Measurements from ENCODE around the gene SPATA2L. TPM values are rescaled to one million over a fixed set of nuclear protein-coding genes. Genes with fewer than 3 reads are reported as not detected.

SPATA2L gene
- total RNA-seq, 1 donor from 2014 or later, result 12.1 TPM

DNA sequence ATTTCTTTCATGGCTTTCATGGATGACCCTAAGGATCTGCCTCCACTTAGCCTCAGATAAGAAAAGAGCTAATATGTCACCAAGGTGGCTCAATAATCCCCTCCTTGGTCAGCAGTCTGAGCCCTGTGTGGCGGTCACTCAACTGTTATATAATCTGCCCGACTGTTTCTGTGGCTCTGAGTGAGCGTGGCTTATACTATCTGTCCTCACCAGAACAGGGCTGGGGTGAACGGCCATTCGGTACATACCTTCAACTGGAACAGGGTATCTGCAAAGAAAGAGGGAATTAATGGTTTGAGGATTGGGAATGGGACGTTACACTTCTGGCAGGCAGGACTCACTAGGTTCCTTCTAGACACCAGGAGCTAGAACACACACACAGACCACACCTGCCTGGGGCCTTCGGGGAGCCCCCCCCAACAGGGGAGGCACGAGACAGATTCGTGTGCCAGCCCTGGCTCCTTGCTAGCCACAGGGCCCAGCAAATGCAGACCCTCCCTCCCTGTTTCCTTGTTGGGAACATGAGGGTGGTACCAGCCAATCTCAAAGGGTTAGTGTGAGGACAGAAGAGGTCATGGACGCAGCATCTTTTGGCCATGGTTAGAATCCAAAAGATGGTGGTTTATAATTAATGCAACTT lies 47.7 kb downstream of the SPATA2L start:
- H3K36me3 ChIP-seq (ENCODE audit: control insufficient read depth, insufficient read depth, low read length), result peaks cover 6% of the 10 kb centered on the region
- no peak for DNase-seq (ENCODE audit: low read depth)
- H3K4me3 ChIP-seq (ENCODE audit: low read depth, low read length), result no peak overlapping the region
- TF ChIP-seq, protein P1, sequence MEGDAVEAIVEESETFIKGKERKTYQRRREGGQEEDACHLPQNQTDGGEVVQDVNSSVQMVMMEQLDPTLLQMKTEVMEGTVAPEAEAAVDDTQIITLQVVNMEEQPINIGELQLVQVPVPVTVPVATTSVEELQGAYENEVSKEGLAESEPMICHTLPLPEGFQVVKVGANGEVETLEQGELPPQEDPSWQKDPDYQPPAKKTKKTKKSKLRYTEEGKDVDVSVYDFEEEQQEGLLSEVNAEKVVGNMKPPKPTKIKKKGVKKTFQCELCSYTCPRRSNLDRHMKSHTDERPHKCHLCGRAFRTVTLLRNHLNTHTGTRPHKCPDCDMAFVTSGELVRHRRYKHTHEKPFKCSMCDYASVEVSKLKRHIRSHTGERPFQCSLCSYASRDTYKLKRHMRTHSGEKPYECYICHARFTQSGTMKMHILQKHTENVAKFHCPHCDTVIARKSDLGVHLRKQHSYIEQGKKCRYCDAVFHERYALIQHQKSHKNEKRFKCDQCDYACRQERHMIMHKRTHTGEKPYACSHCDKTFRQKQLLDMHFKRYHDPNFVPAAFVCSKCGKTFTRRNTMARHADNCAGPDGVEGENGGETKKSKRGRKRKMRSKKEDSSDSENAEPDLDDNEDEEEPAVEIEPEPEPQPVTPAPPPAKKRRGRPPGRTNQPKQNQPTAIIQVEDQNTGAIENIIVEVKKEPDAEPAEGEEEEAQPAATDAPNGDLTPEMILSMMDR (IDR thresholded peaks at IDR 0.05; ENCODE audit: insufficient read depth, low read length, severe bottlenecking), result no peak
- no peak for FAIRE-seq
- no peaks in the 10 kb centered on the region for H3K27me3 ChIP-seq (ENCODE audit: control insufficient read depth, insufficient read depth, low read length)

DNA sequence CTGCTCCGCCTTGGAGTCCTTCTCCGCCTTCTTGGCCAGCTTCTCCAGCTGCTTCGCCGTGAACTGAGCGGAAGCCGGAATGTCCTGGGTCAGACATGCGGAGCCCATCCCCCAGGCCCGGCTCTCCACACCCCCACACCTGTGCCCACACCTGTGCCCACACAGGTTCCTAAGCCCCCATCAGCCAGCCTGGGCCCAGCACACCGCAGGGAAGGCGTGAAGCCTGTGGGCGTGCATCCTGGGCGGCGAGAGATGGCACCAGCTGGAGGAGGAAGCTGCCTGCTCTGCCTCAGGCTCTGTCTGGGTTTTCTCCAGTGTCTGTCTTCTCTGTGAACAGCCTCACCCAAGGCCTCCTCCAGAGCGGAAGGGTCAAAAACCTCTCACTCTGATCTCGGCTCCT lies 49.9 kb downstream of the SPATA2L start:
- DNase-seq (ENCODE audit: low read depth), result no peak
- peaks cover 12% of the 10 kb centered on the region for H3K36me3 ChIP-seq (ENCODE audit: control insufficient read depth, insufficient read depth, low read length)
- TF ChIP-seq, protein P1 (IDR thresholded peaks at IDR 0.05; ENCODE audit: insufficient read depth, low read length, severe bottlenecking), result no peak
- no peaks in the 10 kb centered on the region for H3K27me3 ChIP-seq (ENCODE audit: control insufficient read depth, insufficient read depth, low read length)
- no peak overlapping the region for H3K4me3 ChIP-seq (ENCODE audit: low read depth, low read length)
- FAIRE-seq, result no peak

DNA sequence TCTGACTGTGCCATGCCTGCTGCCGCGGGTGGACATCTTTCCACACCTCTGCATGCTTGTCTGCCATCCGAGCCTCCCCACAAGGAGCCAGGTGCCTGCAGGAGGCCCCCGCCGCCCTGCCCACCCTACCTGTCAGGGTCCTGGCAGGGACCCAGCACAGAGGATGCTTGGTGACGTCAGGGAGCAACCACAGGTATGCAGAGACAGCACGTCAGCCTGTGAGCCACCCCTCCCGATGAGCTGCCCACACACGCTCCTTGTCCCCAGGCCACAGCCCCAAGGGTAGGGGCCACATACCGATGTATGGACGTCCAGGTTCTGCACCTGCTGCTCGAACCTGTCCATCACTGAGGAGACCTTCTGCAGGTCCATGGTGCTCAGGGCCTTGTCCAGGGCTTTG lies 54.6 kb downstream of the SPATA2L start:
- TF ChIP-seq, protein P1 (IDR thresholded peaks at IDR 0.05; ENCODE audit: insufficient read depth, low read length, severe bottlenecking), result no peak
- FAIRE-seq, result no peak
- no peaks in the 10 kb centered on the region for H3K27me3 ChIP-seq (ENCODE audit: control insufficient read depth, insufficient read depth, low read length)
- peak; percentile 70 for DNase-seq (ENCODE audit: low read depth)
- peaks cover 17% of the 10 kb centered on the region for H3K36me3 ChIP-seq (ENCODE audit: control insufficient read depth, insufficient read depth, low read length)
- H3K4me3 ChIP-seq (ENCODE audit: low read depth, low read length), result no peak overlapping the region

Other genes with a start within 250 kb of the SPATA2L start
- 64.5 and 84.2 TPM in 2 replicates for gene ANKRD11, start 211.1 kb downstream of the SPATA2L start, total RNA-seq
- gene SPG7, start 193.3 kb downstream of the SPATA2L start, total RNA-seq, result 63.1 and 73.2 TPM in 2 replicates
- gene RPL13, start 141.0 kb downstream of the SPATA2L start, total RNA-seq, result 4,140 and 4,913 TPM in 2 replicates
- 0.38 and 1.1 TPM in 2 replicates for gene CPNE7, start 125.9 kb downstream of the SPATA2L start, total RNA-seq
- 0.26 TPM in 1 of 2 replicates, not detected in the other for gene DPEP1, start 88.1 kb downstream of the SPATA2L start, total RNA-seq
- gene CHMP1A, start 44.0 kb downstream of the SPATA2L start, total RNA-seq, result 101 and 162 TPM in 2 replicates
- 1.3 and 2.3 TPM in 2 replicates for gene SPATA33, start 43.9 kb downstream of the SPATA2L start, total RNA-seq
- 30.5 and 280 TPM in 2 replicates for gene CDK10, start 15.0 kb downstream of the SPATA2L start, total RNA-seq
- 3.4 and 4.6 TPM in 2 replicates for gene VPS9D1, start 19.2 kb upstream of the SPATA2L start, total RNA-seq
- gene ZNF276, start 19.8 kb upstream of the SPATA2L start, total RNA-seq, result 12.9 and 15.5 TPM in 2 replicates
- 0.79 and 1.2 TPM in 2 replicates for gene FANCA, start 114.9 kb upstream of the SPATA2L start, total RNA-seq
- 0.79 and 1.7 TPM in 2 replicates for gene SPIRE2, start 126.8 kb upstream of the SPATA2L start, total RNA-seq
- 69.5 and 140 TPM in 2 replicates for gene TCF25, start 171.9 kb upstream of the SPATA2L start, total RNA-seq
- 1.6 and 4.1 TPM in 2 replicates for gene MC1R, start 217.2 kb upstream of the SPATA2L start, total RNA-seq
- gene TUBB3, start 221.6 kb upstream of the SPATA2L start, total RNA-seq, result 23.7 and 24.5 TPM in 2 replicates
- 62.9 and 80.6 TPM in 2 replicates for gene DEF8, start 247.1 kb upstream of the SPATA2L start, total RNA-seq